GM12864 (cell line): ENCODE results near the gene NAA80.
A peak's percentile ranks its signal among the peaks of the same experiment; 100 is the strongest.

ENCODE experiments used
- DNase-seq: peaks from one replicate; pipeline ENCODE4 v3.0.0-alpha.2; 2011; ENCODE audit warnings: low read depth
- H3K4me3 ChIP-seq: 2 replicates; pipeline ENCODE4 v1.5.1; 2011; ENCODE audit warnings: mild to moderate bottlenecking, low read depth, low read length, control low read depth
- CTCF ChIP-seq: IDR thresholded peaks from 2 replicates; pipeline ENCODE4 v1.5.1; 2011; ENCODE audit warnings: low read depth, mild to moderate bottlenecking, moderate library complexity, low read length, control low read depth, inconsistent platforms; ENCODE audit errors: missing control alignments

Gene NAA80

GRCh38 chr3:50250514-50250913 lies 48.7 kb downstream of the NAA80 start:
- no peak for TF ChIP-seq CTCF
- no peak for DNase-seq
- no peak overlapping the region for H3K4me3 ChIP-seq

- no peak for DNase-seq
- no peak for TF ChIP-seq CTCF
- no peak overlapping the region for H3K4me3 ChIP-seq
These were observed 49.7 kb downstream of the NAA80 start for GRCh38 chr3:50249457-50249856.

GRCh38 chr3:50248387-50248786 lies 50.8 kb downstream of the NAA80 start:
- DNase-seq, result no peak
- H3K4me3 ChIP-seq, result no peak overlapping the region
- no peak for TF ChIP-seq CTCF

GRCh38 chr3:50246517-50246954 lies 52.7 kb downstream of the NAA80 start:
- no peak for DNase-seq
- peak overlapping the region; percentile 43 for H3K4me3 ChIP-seq
- TF ChIP-seq CTCF, result no peak
